Right lobe of liver (tissue), 4 donors: ENCODE results near the gene PRR36.

ENCODE experiments used
- CTCF ChIP-seq, 4 donors: fragments of 200-600 bp in 3 of 4; fragments of 450-650 bp in 1 of 4; IDR thresholded peaks; one replicate each; pipeline versions ENCODE4 v1.5.1 to v1.8.0; 2016 to 2022; ENCODE audit warnings: antibody characterized with exemption in 4 of 4, mild to moderate bottlenecking in 2 of 4
- POLR2A ChIP-seq: fragments of 450-650 bp; IDR thresholded peaks from one replicate; pipeline ENCODE4 v1.6.1; 2017; ENCODE audit warnings: antibody characterized with exemption, mild to moderate bottlenecking
- donor health status: DM: no; HTN: no; CAD: no.
- donor health status: DM: no; HTN: no; CAD: no.
- donor health status: DM: no; HTN: yes; CAD: no.

GRCh38 chr19:7863971-7864689 is 10.1 kb downstream of the PRR36 start:
- TF ChIP-seq POLR2A (no peak), CTCF (IDR thresholded peaks at IDR 0.05) (no peak)
